NCI-H128 (cell line): Measurements from ENCODE around the gene SLX4.
"Not testable (repeated sequence)": the region's sequence is repeated elsewhere in the genome, so short reads cannot be mapped to it uniquely, and the experiment has no call there.

Experiments used
- DNase-seq: peaks from one replicate; lab custom pipeline; 2025; ENCODE audit not compliant: unreplicated experiment; lab: John Stamatoyannopoulos, UW

The SLX4 gene

DNA sequence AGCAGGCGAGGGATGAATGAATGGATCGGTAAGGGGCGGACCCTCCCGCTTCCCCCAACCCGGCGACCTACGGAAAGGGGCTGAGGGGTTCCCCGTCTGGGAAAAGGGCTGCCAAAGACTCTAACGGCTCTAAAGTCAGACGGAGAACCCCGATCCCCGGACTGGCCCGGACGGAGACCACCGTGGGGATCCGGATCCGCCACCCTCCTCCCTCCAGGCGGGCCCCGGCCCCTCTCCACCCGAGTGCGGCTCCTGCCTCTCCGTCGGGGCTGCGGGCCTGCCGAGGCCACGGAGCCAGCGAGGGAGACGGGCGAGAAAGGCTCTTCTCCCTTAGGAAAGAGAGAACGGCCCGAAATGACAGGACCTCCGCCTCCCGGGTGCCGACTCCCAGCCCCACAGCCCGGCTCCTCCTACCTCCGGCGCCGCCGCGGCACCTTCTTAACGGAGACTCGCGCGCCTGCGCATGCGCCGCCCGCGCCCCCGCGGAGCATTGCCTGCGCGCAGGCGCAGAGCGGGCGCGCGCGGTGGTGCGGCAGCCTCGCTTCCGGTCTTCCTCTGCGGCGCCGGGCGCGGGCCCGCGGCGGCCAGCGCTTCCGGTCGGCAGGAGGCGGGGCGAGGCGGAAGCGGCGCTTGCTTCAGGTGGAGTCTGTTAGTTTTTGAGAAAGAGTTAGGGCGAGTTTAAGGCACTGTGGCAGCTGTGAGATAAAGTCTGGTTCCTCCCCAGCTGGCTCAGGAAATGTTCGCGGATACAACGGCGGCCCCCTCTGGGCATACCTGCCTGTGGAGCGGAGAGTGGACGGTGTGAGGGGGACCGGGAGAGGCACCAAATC lies at the start of gene SLX4:
TSS of gene SLX4 (minus strand) at position 461 of the 830 bp plus-strand sequence. CDS start 2,642 bp downstream, outside the sequence.
- DNase-seq: peak; percentile 75

DNA sequence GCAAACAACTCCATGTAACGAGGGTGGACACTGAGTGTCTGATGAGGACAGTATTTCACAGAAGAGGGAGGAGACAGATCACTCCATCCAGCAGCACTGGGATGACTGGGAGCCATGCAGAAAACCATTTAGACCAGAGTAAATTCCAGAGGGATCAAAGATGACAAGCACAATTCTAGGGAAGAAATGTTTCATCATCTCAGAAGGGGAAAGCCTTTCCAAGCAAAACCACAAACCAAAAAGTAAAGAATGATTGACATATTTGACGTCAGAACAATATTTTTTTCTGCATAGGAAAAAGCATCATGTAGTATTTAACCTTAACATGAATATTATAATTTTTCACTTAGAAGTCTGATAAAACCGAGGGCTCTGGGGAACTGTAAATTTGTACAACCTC lies 47.8 kb upstream of the SLX4 start:
- no peak for DNase-seq

GRCh38 chr16:3656491-3657468 lies 45.4 kb upstream of the SLX4 start:
- no peak for DNase-seq

- DNase-seq: not testable (repeated sequence)
Measured at GRCh38 chr16:3656160-3656490, 44.7 kb upstream of the SLX4 start.

DNA sequence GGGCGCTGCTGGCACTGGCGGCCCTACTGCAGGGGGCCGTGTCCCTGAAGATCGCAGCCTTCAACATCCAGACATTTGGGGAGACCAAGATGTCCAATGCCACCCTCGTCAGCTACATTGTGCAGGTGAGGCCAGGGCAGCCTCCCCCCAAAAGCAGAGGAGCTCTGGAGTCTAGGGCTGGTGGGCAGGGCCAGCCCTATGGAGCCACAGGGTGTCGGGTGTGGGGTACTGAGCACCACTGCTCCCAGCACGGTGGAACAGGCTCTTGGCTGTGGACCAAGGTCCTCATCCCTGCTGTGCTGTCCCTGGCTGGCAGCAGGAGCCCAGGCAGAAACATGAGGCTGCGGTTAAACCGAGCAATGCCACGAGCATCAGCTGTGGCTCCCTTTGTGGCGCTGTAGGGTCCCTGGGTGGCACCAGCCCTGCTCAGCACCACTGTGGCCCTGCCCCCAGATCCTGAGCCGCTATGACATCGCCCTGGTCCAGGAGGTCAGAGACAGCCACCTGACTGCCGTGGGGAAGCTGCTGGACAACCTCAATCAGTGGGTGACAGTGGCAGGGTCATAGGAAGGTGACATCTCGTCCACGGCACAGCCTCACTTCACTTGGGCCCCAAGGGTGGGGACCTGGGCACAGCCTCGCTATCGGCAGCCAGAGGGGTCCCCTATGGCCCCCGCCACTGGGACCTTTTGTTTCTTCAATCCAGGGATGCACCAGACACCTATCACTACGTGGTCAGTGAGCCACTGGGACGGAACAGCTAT lies 44.2 kb upstream of the SLX4 start:
- no peak for DNase-seq

DNA sequence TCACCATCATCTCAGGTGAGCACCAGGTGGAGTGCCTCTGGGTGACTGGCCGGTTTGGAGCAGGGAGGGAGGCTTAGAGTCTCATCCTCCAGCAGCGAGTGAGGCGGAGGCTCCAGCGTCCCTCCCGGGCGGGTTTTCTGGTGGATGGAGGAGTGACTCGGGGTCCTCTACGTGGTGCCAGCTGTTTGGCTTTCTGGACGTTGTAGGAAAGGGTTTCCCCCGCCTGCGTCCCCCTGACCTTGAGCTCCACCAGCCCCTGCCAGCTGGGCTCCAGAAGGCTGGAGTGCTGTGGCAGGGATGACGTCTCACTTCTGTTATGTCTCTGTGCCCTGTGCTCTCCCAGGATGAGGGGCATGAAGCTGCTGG lies 43.6 kb upstream of the SLX4 start:
- DNase-seq: no peak

DNA sequence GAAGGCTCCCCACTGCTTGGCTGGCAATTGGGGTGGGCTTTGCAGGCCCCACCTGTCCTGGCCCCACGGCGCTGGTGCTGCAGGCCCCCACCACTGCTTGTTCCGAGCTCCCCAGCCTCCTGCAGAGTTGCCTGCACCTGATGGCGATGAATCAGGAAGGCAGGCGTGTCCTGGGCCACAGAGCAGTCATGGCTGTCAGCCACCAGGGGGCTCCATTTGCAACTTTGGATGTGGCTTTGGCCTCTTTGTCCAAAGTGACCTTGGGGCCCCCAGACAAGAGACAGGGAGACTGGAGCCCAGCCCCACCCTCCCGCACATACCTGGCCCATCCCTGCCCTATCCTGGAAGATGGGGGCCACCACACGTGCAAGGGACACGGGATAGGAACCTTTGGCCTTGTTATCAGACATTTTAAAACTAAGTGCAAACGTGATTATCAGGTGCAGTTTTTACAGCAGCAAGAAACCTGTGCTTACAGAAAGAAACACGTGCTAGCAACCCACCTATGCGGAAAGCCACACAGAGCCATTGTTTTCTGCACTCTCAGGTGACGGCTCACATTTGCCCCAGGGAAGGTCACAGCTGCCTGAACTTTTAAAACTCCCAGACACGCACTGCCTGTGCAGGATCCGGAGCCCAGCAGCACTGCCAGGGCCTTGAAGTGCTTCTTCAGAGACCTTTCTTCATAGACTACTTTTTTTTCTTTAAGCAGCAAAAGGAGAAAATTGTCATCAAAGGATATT lies 43.0 kb upstream of the SLX4 start, which contains the start of gene DNASE1:
TSS of gene DNASE1 (plus strand) at position 443 of the 743 bp plus-strand sequence. CDS start 683 bp downstream, outside the sequence.
- no peak for DNase-seq

GRCh38 chr16:3652373-3653195 lies 41.2 kb upstream of the SLX4 start:
- no peak for DNase-seq

- DNase-seq: no peak
Measured at GRCh38 chr16:3651461-3652372, 40.3 kb upstream of the SLX4 start.

GRCh38 chr16:3650631-3651265 lies 39.3 kb upstream of the SLX4 start:
- no peak for DNase-seq

DNA sequence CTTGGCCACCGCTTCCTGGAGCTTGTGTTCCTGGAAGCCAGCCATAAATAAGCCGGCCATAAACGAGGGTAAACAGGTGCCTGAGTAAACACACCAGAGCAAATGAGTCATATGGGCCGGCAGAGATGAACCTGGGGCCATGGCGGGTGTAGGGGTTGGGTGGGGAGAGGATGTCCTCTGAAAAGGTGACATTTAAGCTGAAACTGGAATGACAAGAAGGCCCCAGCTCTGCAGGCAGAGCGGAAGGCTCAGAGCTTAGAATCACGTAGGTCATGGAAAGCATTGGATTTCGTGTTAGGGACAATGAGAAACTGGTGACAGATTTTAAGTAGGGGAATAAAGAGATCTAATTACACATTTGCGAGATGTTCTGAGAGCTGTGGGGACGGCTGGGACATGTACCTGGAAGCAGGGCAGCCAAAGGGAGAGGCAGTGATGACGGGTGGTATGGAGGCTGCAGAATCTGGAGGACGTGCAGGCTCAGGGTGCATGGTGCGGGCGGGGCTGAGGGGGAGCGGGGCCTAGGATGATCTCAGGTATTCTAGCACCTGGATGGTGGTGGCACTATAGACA lies 35.0 kb upstream of the SLX4 start:
- DNase-seq: no peak

- no peak for DNase-seq
Measured at GRCh38 chr16:3645504-3646347, 34.3 kb upstream of the SLX4 start.

- no peak for DNase-seq
Measured at GRCh38 chr16:3645108-3645503, 33.7 kb upstream of the SLX4 start.

- DNase-seq: no peak
Measured at GRCh38 chr16:3643095-3643730, 31.8 kb upstream of the SLX4 start.

DNA sequence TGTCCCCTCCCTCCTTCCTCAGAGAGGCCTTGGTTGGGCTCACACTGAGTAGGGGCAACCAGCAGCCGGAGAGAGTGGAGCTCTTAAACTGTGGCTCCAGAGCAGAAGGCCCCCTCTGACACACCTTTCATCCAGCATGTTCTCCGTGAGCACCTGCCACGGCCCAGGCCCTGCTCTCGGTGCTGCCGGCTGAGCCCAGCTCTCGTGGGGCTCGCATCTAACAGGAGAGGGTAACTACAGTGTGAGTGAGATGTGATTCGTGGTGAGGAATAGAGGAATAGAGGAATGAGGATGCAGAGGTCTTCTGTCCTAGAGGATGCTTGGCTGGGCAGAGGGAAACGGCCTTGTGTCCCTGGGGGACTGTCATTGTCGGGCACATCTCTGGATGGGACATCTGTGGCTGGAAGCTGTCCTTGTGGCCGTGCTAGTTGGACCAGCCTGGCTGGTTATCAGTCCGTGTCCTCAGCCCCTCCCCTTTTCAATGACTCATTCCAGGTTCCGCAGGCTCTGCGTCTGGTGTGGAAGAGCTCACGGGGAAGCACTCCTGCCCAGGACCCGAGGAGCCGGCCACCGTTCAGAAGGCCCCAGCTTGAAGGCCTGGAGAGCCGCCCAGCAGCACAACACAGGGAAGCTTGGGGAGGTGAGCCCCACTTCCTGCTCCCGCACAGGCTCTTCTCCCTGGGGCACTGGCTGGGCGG lies 31.1 kb upstream of the SLX4 start:
- DNase-seq: no peak
